K562 (cell line): ENCODE data around the gene HTR3C. TPM values are rescaled to one million over a fixed set of nuclear protein-coding genes. Genes with fewer than 3 reads are reported as not detected.

ENCODE experiments used
- BRCA1 ChIP-seq, 2 experiments: fragments of 450-650 bp in 1 of 2; sonication (generic) in 1 of 2; formaldehyde crosslinking in 1 of 2; IDR thresholded peaks; 2 replicates each; pipeline versions ENCODE4 v1.5.0 to v1.6.1; 2017 to 2020; ENCODE audit warnings: mild to moderate bottlenecking in 1 of 2, missing genetic modification reagents in 1 of 2
- HSF4 ChIP-seq: fragments of 250-450 bp; sonication (Bioruptor Pico); IDR thresholded peaks from 2 replicates; pipeline ENCODE4 v2.1.2; 2022; ENCODE audit warnings: mild to moderate bottlenecking, moderate library complexity, borderline replicate concordance
- MCM3 ChIP-seq: fragments of 450-650 bp; IDR thresholded peaks from 2 replicates; pipeline ENCODE4 v1.6.1; 2016
- MYNN ChIP-seq, 2 experiments: sonication (generic); formaldehyde crosslinking in 1 of 2; IDR thresholded peaks; 2 replicates each; pipeline versions ENCODE4 v1.5.0 to v1.6.1; 2016 to 2020; ENCODE audit warnings: antibody characterized with exemption in 1 of 2, missing genetic modification reagents in 1 of 2
- NCOA1 ChIP-seq: fragments of 450-650 bp; IDR thresholded peaks from 2 replicates; pipeline ENCODE4 v1.6.1; 2016; ENCODE audit warnings: low read depth
- RCOR1 ChIP-seq, 2 experiments: IDR thresholded peaks; 2 replicates each; pipeline ENCODE4 v1.6.1; 2012; ENCODE audit warnings: low read depth in 2 of 2, low read length in 2 of 2, borderline replicate concordance in 1 of 2, improper control_type of control experiment in 1 of 2
- SIX5 ChIP-seq, 2 experiments: IDR thresholded peaks; 2 replicates each; pipeline ENCODE4 v1.6.1; 2011; ENCODE audit warnings: low read length in 2 of 2, borderline replicate concordance in 1 of 2, low read depth in 1 of 2, mild to moderate bottlenecking in 1 of 2, moderate library complexity in 1 of 2; ENCODE audit not compliant: insufficient read depth in 1 of 2
- SMAD1 ChIP-seq: fragments of 150-350 bp; IDR thresholded peaks from 2 replicates; pipeline ENCODE4 v1.6.1; 2014; ENCODE audit warnings: low read length, low read depth; ENCODE audit not compliant: partially characterized antibody
- ZBTB1 ChIP-seq: sonication (generic); formaldehyde crosslinking; IDR thresholded peaks from 2 replicates; pipeline ENCODE4 v1.8.1; 2023; ENCODE audit warnings: missing genetic modification reagents, low read depth, mild to moderate bottlenecking, borderline replicate concordance
- polyA plus RNA-seq, 8 experiments: library from polyadenylated mRNA; depleted of rRNA in 4 of 8; stranded (reverse) in 5 of 8; unstranded in 3 of 8; fragments of >200 nt; fragmentation: Nextera tagmentation in 2 of 8; fragmentation: Illumina TruSeq in 1 of 8; extraction: Ambion mirVana in 2 of 8; extraction: Trizol in 1 of 8; gene quantifications; 2 replicates each; pipeline versions ENCODE4 v1.2.1 to v1.2.3, GENCODE V29; 2011 to 2014; ENCODE audit warnings: inconsistent platforms in 1 of 8, missing spikeins in 1 of 8
- total RNA-seq, 7 experiments: library from RNA; depleted of rRNA in 6 of 7; stranded (reverse); fragments of >200 nt in 6 of 7; fragmentation: Illumina TruSeq in 2 of 7; extraction: Trizol in 2 of 7; gene quantifications; 2 replicates each; pipeline versions ENCODE4 v1.2.1 to v1.2.3, GENCODE V29; 2011 to 2021; ENCODE audit warnings: low replicate concordance in 1 of 7
- TF ChIP-seq, protein P1 (sequence below): sonication (generic); IDR thresholded peaks from 2 replicates; pipeline ENCODE4 v1.6.1; 2016
- TF ChIP-seq, protein P2 (sequence below), 2 experiments: fragments of 450-650 bp; conservative IDR thresholded peaks; 2 replicates each; pipeline ENCODE4 v1.6.1; 2017; ENCODE audit warnings: mild to moderate bottlenecking in 2 of 2, moderate library complexity in 2 of 2
- TF ChIP-seq, protein P3 (sequence below): fragments of 250-450 bp; sonication (Bioruptor Pico); IDR thresholded peaks from 2 replicates; pipeline ENCODE4 v1.8.0; 2021; ENCODE audit warnings: borderline replicate concordance, mild to moderate bottlenecking, moderate library complexity; ENCODE audit not compliant: poor library complexity, severe bottlenecking
- TF ChIP-seq, protein P4 (sequence below), 2 experiments: fragments of 450-650 bp; IDR thresholded peaks; 2 replicates each; pipeline ENCODE4 v1.6.1; 2016

Gene HTR3C
- total and polyA plus RNA-seq, 9 of the 15 experiments (the other 6 are each of a cell fraction or from before 2014, with no cell fraction given) = 0.04 to 0.06 TPM; not detected in 7

DNA sequence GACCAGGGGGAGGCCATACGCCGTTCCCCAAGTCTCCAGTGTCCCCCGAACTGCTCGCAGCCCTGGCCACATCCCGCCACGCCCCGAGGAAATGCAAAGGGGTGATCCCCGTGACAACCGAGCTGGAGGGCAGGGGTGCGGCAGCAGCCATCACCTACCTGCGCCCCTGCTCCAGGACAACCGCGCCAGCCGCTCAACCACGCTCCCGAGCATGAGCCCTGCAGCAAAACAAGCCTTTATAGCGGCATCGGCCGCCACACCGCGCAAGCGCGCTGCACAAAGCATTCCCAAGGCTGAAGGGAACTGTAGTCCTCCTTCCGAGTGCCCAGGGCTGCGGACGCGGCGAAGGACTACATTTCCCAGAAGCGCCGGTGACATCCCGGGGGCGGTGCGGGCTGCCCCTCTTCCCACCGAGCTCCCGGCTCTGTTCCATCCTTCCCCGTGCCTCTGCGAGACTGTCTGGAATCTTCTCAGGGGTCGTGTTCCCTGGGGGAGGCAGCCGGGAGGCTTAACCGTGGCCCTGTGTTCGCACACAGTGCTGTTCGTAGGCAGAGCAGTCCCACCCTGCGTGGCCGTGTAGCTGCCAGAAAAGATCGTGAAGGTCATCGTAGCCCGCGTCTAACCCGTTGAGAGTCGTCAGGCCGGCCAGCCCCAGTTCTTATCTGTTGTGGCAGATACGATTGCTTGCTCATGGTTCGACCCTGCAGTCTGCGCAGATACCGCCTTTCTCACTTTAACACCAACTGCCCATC, 35.0 kb upstream of the HTR3C start, which contains the start of gene ABCC5 (continued):
- TF ChIP-seq MCM3 = no peak
- TF ChIP-seq, protein P1, sequence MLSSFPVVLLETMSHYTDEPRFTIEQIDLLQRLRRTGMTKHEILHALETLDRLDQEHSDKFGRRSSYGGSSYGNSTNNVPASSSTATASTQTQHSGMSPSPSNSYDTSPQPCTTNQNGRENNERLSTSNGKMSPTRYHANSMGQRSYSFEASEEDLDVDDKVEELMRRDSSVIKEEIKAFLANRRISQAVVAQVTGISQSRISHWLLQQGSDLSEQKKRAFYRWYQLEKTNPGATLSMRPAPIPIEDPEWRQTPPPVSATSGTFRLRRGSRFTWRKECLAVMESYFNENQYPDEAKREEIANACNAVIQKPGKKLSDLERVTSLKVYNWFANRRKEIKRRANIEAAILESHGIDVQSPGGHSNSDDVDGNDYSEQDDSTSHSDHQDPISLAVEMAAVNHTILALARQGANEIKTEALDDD = no peak; the same call in 1 of the 2 replicates
- peak; percentile 8 to 86; a peak in 2 of 4 replicates for TF ChIP-seq RCOR1 (IDR thresholded peaks at IDR 0.05; ENCODE audit: borderline replicate concordance in 1 of 2, low read depth in 2 of 2, low read length in 2 of 2)
- TF ChIP-seq, protein P2, sequence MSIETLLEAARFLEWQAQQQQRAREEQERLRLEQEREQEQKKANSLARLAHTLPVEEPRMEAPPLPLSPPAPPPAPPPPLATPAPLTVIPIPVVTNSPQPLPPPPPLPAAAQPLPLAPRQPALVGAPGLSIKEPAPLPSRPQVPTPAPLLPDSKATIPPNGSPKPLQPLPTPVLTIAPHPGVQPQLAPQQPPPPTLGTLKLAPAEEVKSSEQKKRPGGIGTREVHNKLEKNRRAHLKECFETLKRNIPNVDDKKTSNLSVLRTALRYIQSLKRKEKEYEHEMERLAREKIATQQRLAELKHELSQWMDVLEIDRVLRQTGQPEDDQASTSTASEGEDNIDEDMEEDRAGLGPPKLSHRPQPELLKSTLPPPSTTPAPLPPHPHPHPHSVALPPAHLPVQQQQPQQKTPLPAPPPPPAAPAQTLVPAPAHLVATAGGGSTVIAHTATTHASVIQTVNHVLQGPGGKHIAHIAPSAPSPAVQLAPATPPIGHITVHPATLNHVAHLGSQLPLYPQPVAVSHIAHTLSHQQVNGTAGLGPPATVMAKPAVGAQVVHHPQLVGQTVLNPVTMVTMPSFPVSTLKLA (conservative IDR thresholded peaks at IDR 0.05) = peak; percentile 71 to 85
- TF ChIP-seq, protein P3, sequence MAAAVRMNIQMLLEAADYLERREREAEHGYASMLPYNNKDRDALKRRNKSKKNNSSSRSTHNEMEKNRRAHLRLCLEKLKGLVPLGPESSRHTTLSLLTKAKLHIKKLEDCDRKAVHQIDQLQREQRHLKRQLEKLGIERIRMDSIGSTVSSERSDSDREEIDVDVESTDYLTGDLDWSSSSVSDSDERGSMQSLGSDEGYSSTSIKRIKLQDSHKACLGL = no peak
- no peak for TF ChIP-seq BRCA1 (IDR thresholded peaks at IDR 0.05)
- TF ChIP-seq BRCA1 (CRISPR knock-in tag; IDR thresholded peaks at IDR 0.05) = no peak; the same call in 1 of the 2 replicates
- peak; percentile 70; the same call in 1 of the 2 replicates for TF ChIP-seq MYNN (IDR thresholded peaks at IDR 0.05)
- TF ChIP-seq MYNN (CRISPR knock-in tag; IDR thresholded peaks at IDR 0.05) = no peak
- no peak for TF ChIP-seq HSF4
- TF ChIP-seq, protein P4, sequence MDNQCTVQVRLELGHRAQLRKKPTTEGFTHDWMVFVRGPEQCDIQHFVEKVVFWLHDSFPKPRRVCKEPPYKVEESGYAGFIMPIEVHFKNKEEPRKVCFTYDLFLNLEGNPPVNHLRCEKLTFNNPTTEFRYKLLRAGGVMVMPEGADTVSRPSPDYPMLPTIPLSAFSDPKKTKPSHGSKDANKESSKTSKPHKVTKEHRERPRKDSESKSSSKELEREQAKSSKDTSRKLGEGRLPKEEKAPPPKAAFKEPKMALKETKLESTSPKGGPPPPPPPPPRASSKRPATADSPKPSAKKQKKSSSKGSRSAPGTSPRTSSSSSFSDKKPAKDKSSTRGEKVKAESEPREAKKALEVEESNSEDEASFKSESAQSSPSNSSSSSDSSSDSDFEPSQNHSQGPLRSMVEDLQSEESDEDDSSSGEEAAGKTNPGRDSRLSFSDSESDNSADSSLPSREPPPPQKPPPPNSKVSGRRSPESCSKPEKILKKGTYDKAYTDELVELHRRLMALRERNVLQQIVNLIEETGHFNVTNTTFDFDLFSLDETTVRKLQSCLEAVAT (IDR thresholded peaks at IDR 0.05) = peak in 1 of 2 experiments; percentile 97; a peak in 2 of 4 replicates
- TF ChIP-seq ZBTB1 = no peak
- peak; percentile 48 for TF ChIP-seq SMAD1
- TF ChIP-seq NCOA1 = peak; percentile 72; the same call in 1 of the 2 replicates
- peak; percentile 76 to 80 for TF ChIP-seq SIX5 (IDR thresholded peaks at IDR 0.05; ENCODE audit: borderline replicate concordance in 1 of 2, insufficient read depth in 1 of 2, low read depth in 1 of 2, low read length in 2 of 2)
